ENCODE data around the gene STK11.

GRCh38 chr19:1277061-1277460 lies 71.5 kb downstream of the STK11 start:
- TF ChIP-seq POLR2A (IDR thresholded peaks at IDR 0.05) (no peak), CTCF (IDR thresholded peaks at IDR 0.05) (no peak)

Data from lower leg skin (tissue), 3 donors.